OCI-LY3 (cell line): ENCODE results near the gene SMIM28.

Experiments
- H2AFZ ChIP-seq: fragments of 200-600, 300-600 bp; shearing (Covaris generic); 2 replicates; pipeline ENCODE4 v1.6.0; 2014; ENCODE audit warnings: antibody characterized with exemption, low read depth, low read length
- H3K27ac ChIP-seq: fragments of 200-600, 300-600 bp; sonication (generic); 2 replicates; pipeline ENCODE4 v1.5.1; 2014; ENCODE audit warnings: mild to moderate bottlenecking, low read length, moderate library complexity, mixed read lengths
- H3K27me3 ChIP-seq: fragments of 200-600, 300-600 bp; sonication (generic); 2 replicates; pipeline ENCODE4 v1.6.1; 2014; ENCODE audit warnings: low read depth, low read length, mixed read lengths
- H3K36me3 ChIP-seq: fragments of 200-600, 300-600 bp; sonication (generic); replicated peaks from 2 replicates; pipeline ENCODE3; 2014; ENCODE audit warnings: low read depth, low read length, mixed read lengths
- H3K4me1 ChIP-seq: fragments of 300-600, 200-600 bp; sonication (generic); 2 replicates; pipeline ENCODE4 v1.6.1; 2014; ENCODE audit warnings: low read length, mixed read lengths
- H3K4me2 ChIP-seq: fragments of 200-600, 300-600 bp; sonication (generic); 2 replicates; pipeline ENCODE4 v1.6.1; 2014; ENCODE audit warnings: low read length, mixed read lengths
- H3K4me3 ChIP-seq: fragments of 300-600, 200-600 bp; sonication (generic); 2 replicates; pipeline ENCODE4 v1.5.1; 2014; ENCODE audit warnings: antibody characterized with exemption, mild to moderate bottlenecking, low read length, moderate library complexity
- H3K79me2 ChIP-seq: fragments of 300-600, 200-600 bp; shearing (Covaris generic); 2 replicates; pipeline ENCODE4 v1.6.1; 2014; ENCODE audit warnings: mild to moderate bottlenecking, low read length, mixed read lengths
- H3K9ac ChIP-seq: fragments of 300-600, 200-600 bp; shearing (Covaris generic); 2 replicates; pipeline ENCODE4 v1.6.0; 2014; ENCODE audit warnings: mild to moderate bottlenecking, low read length, moderate library complexity
- H3K9me3 ChIP-seq: fragments of 200-600, 300-600 bp; shearing (Covaris generic); 2 replicates; pipeline ENCODE4 v1.6.1; 2014; ENCODE audit warnings: low read length, mixed read lengths; ENCODE audit not compliant: insufficient read depth
- H4K20me1 ChIP-seq: fragments of 200-600, 300-600 bp; sonication (generic); 2 replicates; pipeline ENCODE4 v1.6.1; 2016; ENCODE audit warnings: low read length, mixed read lengths; ENCODE audit not compliant: insufficient read depth
- EZH2phosphoT487 ChIP-seq: fragments of 200-600 bp; shearing (Covaris generic); IDR thresholded peaks from 2 replicates; pipeline ENCODE4 v1.6.1; 2018; ENCODE audit warnings: antibody characterized with exemption, mixed run types, low read depth
- TF ChIP-seq, protein P1 (sequence below): fragments of 200-600, 300-600 bp; sonication (generic); IDR thresholded peaks from 2 replicates; pipeline ENCODE4 v1.5.1; 2014; ENCODE audit warnings: antibody characterized with exemption, low read length, low read depth

The SMIM28 gene

GRCh38 chr6:138386897-138387296, 9.2 kb downstream of the SMIM28 start:
- Histone ChIP-seq H4K20me1 (no peaks in the 10 kb centered on the region), H3K4me3 (no peak overlapping the region), H3K9ac (no peak overlapping the region), H3K27me3 (no peaks in the 10 kb centered on the region), H2AFZ (no peak overlapping the region), H3K9me3 (no peaks in the 10 kb centered on the region), H3K27ac (no peak overlapping the region), H3K79me2 (no peaks in the 10 kb centered on the region), H3K4me1 (no peaks in the 10 kb centered on the region), H3K4me2 (no peak overlapping the region), H3K36me3 (no peaks in the 10 kb centered on the region)
- TF ChIP-seq, protein P1, sequence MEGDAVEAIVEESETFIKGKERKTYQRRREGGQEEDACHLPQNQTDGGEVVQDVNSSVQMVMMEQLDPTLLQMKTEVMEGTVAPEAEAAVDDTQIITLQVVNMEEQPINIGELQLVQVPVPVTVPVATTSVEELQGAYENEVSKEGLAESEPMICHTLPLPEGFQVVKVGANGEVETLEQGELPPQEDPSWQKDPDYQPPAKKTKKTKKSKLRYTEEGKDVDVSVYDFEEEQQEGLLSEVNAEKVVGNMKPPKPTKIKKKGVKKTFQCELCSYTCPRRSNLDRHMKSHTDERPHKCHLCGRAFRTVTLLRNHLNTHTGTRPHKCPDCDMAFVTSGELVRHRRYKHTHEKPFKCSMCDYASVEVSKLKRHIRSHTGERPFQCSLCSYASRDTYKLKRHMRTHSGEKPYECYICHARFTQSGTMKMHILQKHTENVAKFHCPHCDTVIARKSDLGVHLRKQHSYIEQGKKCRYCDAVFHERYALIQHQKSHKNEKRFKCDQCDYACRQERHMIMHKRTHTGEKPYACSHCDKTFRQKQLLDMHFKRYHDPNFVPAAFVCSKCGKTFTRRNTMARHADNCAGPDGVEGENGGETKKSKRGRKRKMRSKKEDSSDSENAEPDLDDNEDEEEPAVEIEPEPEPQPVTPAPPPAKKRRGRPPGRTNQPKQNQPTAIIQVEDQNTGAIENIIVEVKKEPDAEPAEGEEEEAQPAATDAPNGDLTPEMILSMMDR: no peak
- TF ChIP-seq EZH2phosphoT487: no peak

GRCh38 chr6:138387577-138388368, 10.1 kb downstream of the SMIM28 start:
- H2AFZ ChIP-seq: no peak overlapping the region

DNA sequence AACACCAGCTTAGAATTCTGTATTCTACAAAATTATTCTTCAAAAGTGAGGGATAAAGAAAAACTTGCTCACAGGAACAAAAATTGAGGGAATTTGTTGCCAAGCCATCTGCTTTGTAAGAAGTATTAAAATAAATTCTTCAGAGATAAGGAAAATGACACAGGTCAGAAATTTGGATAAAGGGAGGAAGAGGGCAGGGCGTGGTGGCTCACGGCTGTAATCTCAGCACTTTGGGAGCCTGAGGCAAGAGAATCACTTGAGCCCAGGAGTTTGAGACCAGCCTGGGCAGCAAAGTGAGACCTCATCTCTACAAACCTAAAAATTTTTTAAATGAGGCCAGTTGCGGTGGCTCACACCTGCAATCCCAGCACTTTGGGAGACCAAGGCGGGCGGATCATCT, 11.8 kb downstream of the SMIM28 start:
- H3K9ac ChIP-seq: no peak overlapping the region
- no peak overlapping the region for H2AFZ ChIP-seq
- TF ChIP-seq, protein P1: no peak
- no peak for TF ChIP-seq EZH2phosphoT487
- H3K4me2 ChIP-seq: no peak overlapping the region
- no peaks in the 10 kb centered on the region for H4K20me1 ChIP-seq
- H3K4me3 ChIP-seq: no peak overlapping the region
- no peaks in the 10 kb centered on the region for H3K36me3 ChIP-seq
- H3K4me1 ChIP-seq: peaks cover 8% of the 10 kb centered on the region
- H3K9me3 ChIP-seq: no peaks in the 10 kb centered on the region
- H3K79me2 ChIP-seq: no peaks in the 10 kb centered on the region
- H3K27me3 ChIP-seq: no peaks in the 10 kb centered on the region
- H3K27ac ChIP-seq: no peak overlapping the region

More at GRCh38 chr6:138387577-138388368, 10.1 kb downstream of the SMIM28 start:
- no peaks in the 10 kb centered on the region for H3K36me3 ChIP-seq
- no peaks in the 10 kb centered on the region for H3K79me2 ChIP-seq
- no peaks in the 10 kb centered on the region for H4K20me1 ChIP-seq
- no peaks in the 10 kb centered on the region for H3K4me1 ChIP-seq
- TF ChIP-seq, protein P1: 0 out of 2 replicates have a peak, but pooled peaks have one; percentile 7
- no peak for TF ChIP-seq EZH2phosphoT487
- H3K27ac ChIP-seq: no peak overlapping the region
- H3K27me3 ChIP-seq: no peaks in the 10 kb centered on the region
- H3K4me3 ChIP-seq: no peak overlapping the region
- no peaks in the 10 kb centered on the region for H3K9me3 ChIP-seq
- peak overlapping the region; percentile 30; the same call in 1 of the 2 replicates for H3K4me2 ChIP-seq
- no peak overlapping the region for H3K9ac ChIP-seq

DNA sequence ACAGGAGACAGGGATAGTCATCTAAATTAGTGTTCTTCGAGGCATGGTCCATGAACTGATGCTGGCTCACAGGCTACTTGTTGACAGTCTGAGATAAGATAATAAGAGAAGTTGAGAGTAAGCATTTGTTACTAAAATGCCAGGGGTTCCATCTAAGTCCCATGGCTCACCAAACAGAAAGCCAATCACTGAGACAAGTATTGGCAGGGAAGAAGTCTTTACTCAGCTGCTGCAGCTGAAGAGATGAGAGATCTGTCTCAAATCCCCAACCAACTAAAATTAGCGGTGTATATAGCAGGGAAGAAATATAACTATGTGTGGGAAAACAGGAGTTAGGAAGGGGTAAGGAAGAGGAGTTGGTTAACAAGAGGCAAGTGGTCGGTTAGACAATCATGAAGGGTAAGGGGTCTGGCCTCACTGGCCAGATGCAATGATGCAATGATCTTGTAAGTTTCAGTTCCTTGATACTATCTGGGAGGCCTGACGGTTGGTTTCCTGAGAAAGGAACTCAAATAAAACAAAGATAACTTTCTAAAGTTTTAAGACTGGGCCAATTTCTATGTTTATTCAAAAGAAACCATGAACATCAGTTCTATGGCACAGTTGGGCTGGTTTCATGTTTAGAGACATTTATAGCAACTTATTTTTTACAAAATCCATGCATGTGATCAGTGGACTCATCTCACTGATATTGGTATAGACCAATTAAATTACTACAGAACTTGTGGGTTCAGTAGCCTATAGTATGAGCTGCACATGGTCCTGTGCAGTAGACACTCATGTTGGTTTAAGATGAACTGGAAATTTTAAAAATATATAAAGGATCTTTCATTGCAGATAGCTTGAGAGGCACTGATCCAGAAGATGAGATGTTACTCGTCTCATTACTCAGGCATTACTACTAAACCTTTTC, 16.4 kb downstream of the SMIM28 start:
- peaks cover 8% of the 10 kb centered on the region for H3K4me1 ChIP-seq
- H2AFZ ChIP-seq: no peak overlapping the region; the same call in 1 of the 2 replicates
- no peaks in the 10 kb centered on the region for H3K36me3 ChIP-seq
- TF ChIP-seq, protein P1: no peak
- no peak for TF ChIP-seq EZH2phosphoT487
- peak overlapping the region; percentile 9; the same call in 1 of the 2 replicates for H3K4me2 ChIP-seq
- H3K9ac ChIP-seq: no peak overlapping the region
- H4K20me1 ChIP-seq: no peaks in the 10 kb centered on the region
- no peak overlapping the region for H3K4me3 ChIP-seq
- no peak overlapping the region for H3K27ac ChIP-seq
- no peaks in the 10 kb centered on the region for H3K9me3 ChIP-seq
- H3K79me2 ChIP-seq: no peaks in the 10 kb centered on the region
- no peaks in the 10 kb centered on the region for H3K27me3 ChIP-seq
